ENCODE measurements around the gene RNU1-4. TPM values are rescaled to one million over a fixed set of nuclear protein-coding genes. Genes with fewer than 3 reads are reported as not detected.
"Not testable (repeated sequence)": the region's sequence is repeated elsewhere in the genome, so short reads cannot be mapped to it uniquely, and the experiment has no call there.

Gene RNU1-4
- total RNA-seq, 4 donors from 2014 or later = under 0.01 TPM

GRCh38 chr1:16784955-16785354 lies 44.6 kb downstream of the RNU1-4 start:
- ATAC-seq (ENCODE audit: low FRiP score); DNase-seq (ENCODE audit: low spot score): not testable (repeated sequence)

- not testable (repeated sequence) for DNase-seq (ENCODE audit: low spot score); ATAC-seq (ENCODE audit: low FRiP score)
Observed at GRCh38 chr1:16786362-16786761, 46.0 kb downstream of the RNU1-4 start.

- not testable (repeated sequence) for ATAC-seq (ENCODE audit: low FRiP score)
Observed at GRCh38 chr1:16787175-16787574, 46.9 kb downstream of the RNU1-4 start.

GRCh38 chr1:16787711-16788110 lies 47.4 kb downstream of the RNU1-4 start:
- not testable (repeated sequence) for ATAC-seq (ENCODE audit: low FRiP score); DNase-seq (ENCODE audit: low spot score)

More at GRCh38 chr1:16787175-16787574, 46.9 kb downstream of the RNU1-4 start:
- DNase-seq (ENCODE audit: low spot score) = not testable (repeated sequence)

Small RNAs within 50 kb of the gene (small RNA-seq; reads per million reads assigned to genes)
- not detected for gene RNU1-4

Other genes starting within 250 kb of the RNU1-4 start
- gene RNU1-1, start 226.2 kb upstream of the RNU1-4 start, total RNA-seq = under 1 TPM; under 0.01 TPM
- gene NBPF1, start 127.0 kb upstream of the RNU1-4 start, total RNA-seq = 10 to 100 TPM; 22.9 to 63.6 (median 41.6) TPM
- gene RNU1-3, start 73.6 kb upstream of the RNU1-4 start, total RNA-seq = under 1 TPM; under 0.01 TPM
- under 1 TPM; under 0.01 TPM for gene RNU1-2, start 155.5 kb downstream of the RNU1-4 start, total RNA-seq
- 10 to 100 TPM; 10.9 to 24.1 (median 14.0) TPM for gene CROCC, start 181.4 kb downstream of the RNU1-4 start, total RNA-seq
- 10 to 100 TPM in 3 of 4 donors, 1 to 10 TPM in 1; 9.3 to 17.9 (median 10.6) TPM for gene MFAP2, start 240.1 kb downstream of the RNU1-4 start, total RNA-seq